ENCODE measurements around the gene MVB12A.

The MVB12A gene

DNA sequence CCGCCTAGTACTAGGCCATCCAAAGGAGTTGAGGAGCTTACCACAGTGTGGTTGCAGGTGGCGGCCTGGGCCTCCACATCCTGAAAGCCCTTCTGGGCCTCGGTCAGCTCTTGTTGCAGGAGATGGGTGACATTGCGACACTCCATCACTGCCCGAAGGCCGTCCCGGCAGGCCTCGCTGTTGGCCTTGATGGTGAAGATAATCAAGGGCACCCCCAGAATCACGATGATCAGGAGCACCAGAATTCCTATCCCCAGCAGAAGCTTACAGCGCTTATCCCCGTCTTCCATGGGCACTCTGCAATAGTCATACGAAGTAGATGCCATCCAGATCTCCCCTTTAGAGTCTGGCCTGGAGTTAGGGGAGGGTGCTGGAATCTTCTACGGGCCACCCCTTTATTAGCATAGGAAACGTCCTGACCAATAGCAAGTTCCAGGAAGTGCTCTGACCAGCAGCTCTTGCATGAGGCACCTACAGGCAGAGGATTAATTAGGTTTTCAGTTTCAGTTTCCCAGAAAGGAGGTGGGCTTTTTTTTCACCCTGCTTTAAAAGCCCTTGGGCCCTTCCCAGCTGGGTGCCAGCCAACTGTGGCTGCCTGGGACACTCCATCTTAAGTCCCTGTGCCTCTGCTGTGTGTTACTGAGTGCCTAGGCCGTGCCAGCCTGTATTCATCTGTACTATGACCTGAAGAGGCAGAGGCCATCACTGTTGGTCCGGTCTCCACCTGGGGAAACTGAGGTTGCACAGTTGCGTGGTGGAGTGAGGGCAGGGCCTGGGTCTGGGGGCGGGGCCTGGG is 14.4 kb upstream of the MVB12A start, which contains the start of gene BST2:
Gene BST2, minus strand, starts transcription at position 381 of the 796 bp plus-strand sequence. Its CDS starts 55 bp downstream, at position 326.
- DNase-seq, result peak; percentile 82

DNA sequence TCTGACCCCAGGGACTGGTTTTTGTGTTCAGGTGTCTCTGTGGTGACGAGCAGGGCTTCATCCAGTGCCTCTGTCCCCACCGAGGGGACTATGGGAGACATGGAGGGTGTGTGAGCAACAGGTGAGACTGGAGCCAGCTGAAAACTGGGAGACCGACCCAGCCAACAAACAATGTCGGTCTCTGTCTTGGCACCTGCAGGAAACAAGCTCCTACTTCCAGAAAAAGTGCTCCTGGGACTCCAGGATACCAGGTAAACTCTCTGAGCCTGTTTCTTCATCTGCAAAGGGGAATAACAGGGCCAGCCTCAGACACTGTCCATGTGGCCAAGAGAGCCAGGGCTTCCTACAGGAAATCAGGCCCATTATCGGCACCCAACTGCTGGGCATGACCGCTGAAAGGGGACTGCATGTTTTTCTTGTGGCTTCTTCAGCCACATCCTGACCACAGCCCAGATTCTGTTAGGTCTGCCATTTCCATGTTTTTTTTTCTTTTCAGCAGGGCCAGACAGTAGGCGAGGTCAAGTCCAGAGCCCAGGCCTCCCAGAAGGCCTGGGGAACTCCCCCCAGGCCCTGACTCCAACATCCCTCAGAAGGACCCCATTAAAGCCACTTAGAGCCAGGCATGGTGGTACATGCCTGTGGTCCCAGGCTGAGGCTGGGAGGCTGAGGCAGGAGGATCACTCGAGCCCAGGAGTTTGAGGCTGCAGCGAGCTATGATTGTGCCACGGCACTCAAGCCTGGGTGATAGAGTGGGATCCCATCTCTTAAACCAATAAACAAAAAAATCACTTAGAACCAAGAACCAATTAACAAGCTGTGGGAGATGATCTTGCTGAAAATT is 13.6 kb upstream of the MVB12A start:
- peak; percentile 30 for DNase-seq

DNA sequence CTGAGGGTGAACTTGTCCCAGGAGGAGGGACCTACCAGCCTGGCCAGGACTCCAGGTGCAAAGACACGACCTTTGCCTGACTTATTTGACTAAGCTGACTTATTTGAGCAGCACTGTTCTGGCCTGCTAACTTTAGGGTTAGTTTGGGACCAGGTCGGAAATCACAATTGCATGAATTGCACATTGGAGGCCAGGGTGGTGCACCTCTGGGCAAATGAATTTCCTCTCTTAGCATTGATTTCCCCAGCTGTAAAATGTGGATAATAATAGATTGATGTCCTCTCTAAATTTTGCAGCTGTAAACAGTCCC is 13.0 kb upstream of the MVB12A start:
- DNase-seq, result no peak

DNA sequence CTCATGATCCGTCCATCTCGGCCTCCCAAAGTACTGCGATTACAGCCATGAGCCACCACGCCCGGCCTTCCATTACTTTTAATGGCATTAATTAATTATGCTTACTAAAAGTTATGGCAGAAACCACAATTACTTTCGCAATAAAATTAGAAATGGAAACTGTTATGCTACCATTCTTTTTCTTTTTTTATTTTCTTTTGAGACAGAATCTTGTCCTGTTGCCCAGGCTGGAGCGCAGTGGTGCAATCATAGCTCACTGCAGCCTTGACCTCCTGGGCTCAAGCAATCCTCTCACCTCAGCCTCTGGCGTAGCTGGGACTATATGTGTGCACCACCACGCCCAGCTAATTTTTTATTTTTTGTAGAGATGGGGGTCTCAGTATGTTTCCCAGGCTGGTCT is 9.9 kb upstream of the MVB12A start:
- DNase-seq, result no peak

DNA sequence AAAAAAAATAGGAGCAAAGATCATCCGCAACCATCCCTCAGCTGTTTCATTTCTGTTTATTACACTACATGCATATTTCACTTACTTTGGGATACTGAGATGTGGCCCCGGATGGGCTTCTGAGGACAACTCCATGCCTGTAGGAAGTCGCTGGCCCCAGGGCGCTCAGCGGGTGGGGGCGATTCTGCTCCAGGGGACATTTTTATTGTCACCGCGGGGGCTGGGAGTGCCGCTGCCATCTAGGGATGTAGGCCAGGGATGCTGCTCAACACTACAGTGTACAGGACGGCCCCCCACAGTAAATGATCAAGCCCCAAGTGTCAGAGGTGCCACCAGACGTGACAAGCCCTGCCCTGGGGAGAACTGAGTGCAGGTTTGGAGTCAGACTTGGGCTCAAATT is 8.0 kb upstream of the MVB12A start:
- DNase-seq, result no peak

DNA sequence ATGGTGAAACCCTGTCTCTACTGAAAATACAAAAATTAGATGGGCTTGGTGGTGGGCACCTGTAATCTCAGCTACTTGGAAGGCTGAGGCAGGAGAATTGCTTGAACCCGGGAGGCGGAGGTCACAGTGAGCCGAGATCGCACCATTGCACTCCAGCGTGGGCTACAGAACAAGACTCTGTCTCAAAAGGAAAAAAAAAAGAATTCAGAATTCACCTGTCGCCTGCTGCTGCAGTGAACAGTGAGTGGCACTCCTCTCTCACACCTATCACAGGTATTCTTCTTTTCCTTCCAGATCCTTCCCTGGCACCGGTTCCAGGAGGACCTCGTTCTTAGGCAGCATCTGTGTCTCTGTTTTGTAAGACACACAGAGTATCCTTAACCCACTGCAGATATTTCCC is 5.8 kb upstream of the MVB12A start:
- no peak for DNase-seq

DNA sequence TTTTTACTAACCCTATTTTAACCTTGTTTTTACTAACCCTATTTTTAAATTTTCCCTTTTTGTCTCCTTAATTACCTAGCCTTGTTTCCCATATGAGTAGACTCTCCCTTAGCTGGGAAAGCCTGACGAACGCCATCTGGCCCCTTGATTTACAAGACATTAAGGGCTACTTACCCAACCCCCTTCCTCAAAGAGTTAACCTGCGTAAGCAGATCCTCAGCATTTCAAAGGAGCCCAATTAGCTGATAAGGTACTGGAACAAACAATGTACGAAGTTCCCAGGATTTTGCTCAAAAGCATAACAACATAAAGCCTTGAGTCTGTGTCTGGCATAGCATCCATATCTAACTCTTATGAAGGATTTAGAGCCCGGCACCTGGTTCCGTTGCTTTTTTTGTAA is 4.7 kb upstream of the MVB12A start:
- DNase-seq, result no peak

DNA sequence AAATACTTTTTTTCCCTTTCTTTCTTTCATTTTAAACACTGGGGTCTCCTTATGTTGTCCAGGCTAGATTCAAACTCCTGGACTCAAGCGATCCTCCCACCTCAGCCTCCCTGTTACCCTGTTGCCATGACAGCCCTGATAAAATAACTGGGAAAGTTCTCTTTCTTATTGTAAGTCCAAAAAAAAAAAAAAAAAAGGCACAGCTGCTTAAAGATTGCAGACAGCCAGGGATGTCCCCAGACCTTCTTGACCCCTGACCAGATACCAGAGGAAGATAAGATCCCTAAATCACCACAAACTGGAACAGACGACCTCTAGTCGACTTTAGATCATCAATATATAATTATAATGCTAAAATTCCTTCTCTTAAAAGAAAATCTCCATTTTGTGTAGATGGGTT is 1.1 kb upstream of the MVB12A start:
- no peak for DNase-seq

DNA sequence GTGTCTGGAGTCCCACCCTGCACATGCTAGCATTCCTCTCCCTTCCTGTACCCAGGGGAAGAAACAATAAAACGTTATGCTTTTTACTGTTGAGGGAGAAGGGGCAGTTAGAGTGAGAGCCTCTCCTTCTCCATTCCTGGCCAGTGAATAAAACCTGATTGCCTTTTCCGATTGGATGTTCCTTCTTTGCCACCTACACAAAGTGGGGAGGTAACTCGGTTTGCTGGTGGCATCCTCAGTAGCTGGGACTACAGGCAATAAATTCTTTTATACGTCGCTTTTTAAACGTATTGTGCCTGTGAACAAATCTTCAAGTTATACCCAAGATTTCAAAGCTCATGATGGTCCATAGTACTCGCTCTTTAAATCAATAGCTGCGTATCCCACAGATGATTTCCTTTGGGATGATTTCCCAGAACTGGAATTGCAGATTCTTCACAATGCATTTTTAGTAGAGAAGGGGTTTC is 660 bp upstream of the MVB12A start:
- DNase-seq, result no peak

DNA sequence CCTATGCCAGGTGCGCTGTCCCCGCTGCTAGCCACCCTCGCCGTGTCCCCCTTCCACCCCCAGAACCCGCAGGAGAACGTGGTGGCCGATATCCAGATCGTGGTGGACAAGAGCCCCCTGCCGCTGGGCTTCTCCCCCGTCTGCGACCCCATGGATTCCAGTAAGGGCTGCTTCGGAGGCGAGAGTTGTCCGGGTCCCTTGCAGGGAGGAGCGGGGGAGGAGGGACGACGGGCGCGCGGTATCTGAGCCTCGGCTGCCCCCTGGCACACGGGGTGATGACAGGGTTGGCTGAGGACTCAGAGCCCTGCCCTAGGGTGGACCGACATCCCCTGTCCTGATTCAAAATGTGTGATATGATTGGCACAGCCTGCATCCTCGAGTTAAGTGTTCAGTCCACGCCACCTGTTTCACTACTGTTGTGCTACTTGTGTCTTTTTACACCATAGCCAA is 653 bp downstream of the MVB12A start:
- peak; percentile 32 for DNase-seq

DNA sequence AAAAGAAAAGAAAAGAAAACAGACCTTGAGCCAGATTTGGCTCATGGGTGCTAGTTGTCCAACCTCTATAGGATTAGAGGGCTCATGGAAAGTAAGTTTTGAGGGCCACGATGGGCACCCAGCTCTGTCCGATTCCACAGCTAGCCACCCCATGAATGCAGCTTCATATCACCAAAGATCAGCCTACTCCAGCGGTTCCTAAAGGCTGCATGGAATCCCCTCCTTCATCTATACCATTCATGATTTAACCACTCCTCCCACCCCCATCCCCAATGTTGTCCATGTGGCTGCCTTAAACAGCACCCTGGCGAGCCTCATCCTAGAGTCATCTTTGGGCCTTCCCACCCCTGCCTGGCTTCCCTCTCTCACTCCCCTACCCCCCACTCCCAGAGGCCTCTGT is 2.1 kb downstream of the MVB12A start:
- DNase-seq, result no peak

DNA sequence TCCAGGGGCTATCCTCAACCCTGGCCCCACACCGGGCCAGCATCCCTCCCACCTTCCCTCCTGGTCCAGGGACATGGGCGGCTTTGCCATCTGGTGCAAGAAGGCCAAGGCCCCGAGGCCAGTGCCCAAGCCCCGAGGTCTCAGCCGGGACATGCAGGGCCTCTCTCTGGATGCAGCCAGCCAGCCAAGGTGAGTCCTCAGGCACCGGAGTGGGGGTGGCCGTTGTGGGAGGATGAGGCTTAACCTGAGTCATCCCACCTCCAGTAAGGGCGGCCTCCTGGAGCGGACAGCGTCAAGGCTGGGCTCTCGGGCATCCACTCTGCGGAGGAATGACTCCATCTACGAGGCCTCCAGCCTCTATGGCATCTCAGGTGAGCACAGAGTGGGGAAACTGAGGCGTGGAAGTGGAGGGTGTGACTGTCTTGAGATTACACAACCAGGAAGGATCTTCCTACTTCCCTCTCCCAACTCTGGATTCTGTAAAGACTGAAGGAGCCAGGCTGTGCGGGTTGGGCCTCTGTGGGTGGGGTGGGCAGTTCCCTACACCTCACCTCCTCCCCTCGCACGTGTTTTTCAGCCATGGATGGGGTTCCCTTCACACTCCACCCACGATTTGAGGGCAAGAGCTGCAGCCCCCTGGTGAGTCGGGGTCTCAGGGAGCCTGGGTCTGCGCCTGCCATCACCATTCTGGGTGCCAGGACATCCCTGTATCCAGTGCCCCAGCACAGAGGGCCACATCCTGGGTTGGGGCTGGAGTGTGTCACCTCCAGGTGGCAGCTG is 3.8 kb downstream of the MVB12A start:
- DNase-seq, result no peak

DNA sequence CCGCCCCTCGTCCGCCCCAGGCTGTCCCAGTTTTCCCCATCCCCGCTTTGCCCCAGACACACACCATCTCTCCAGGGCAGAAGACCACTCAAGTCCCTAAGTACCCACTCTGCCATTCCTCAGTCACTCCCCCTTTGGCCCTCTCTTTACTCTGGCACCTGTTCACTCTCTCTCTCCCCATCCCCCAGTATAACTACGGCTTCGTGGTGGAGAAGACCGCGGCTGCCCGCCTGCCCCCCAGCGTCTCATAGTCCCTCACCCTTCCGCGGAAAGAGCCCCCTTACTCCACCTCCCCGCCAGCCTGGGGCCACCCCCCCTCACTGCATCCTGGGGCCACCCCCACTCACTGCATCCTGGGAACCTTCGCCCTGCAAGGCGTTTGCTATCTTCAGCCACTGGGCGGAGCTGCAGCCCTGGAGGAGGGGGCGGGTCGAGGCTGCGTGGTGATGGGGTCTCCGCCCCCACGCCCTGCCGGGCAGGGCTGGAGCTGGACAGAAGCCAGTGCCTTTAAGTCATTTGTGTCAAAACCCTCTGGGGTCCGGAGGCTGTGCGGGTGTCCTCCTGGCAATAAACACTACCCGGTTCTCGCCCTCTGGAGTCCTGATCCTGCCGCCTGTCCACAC is 5.0 kb downstream of the MVB12A start:
- peak; percentile 29 for DNase-seq

DNA sequence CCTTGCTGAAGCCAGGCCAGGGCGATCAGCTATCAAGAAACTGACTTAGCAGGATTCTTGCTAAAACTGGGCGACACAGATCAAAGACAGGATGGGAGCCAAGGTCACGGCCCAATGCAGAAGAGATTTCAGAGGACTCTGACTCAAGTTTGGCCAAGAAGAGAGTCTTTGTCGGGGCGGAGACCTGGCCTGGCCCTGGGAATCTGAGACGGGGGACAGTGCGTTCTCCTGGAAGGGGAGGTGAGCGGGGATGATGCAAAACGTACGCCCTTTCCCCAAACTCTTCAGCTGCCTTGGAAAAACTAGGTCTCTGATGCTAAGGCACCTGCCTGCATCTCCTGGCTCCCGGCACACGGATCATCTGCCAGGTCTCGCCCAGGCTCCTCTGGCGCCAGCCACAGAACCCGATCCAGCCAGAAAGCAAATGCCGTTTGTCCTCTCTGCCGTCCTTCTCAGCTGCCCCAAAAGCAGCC is 9.8 kb downstream of the MVB12A start:
- no peak for DNase-seq

DNA sequence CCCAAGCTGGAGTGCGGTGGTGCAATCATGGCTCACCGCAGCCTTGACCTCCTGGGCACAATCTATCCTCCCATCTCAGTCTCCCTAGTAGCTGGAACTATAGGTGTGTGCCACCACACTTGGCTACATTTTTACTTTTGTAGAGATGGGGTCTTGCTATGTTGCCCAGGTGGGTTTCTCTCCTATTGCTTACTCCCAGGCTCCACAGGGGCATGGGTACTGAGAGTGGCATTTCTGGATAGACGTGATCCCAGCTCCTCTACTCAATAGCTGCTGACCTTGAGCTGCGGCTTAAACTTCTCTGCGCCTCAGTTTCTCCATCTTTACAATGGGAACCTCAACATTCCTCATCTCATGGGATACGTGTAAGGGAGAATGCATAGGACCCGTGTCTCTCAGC is 11.6 kb downstream of the MVB12A start:
- DNase-seq, result no peak

DNA sequence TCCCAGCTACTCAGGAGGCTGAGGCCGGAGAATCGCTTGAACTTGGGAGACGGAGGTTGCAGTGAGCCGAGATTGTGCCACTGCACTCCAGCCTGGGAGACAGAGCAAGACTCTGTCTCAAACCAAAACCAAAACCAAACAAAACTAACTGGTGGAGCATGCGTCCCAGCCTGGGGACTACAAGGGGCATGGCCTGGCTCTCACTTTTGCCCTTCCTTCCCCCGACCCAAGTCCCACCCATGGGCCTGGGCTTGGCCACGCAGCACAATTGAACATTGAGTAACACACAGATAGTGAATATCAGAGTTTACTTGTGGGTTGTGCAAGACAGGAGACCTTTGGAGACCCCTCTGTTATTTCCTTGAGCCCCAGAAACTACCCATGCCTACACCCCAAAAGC is 15.4 kb downstream of the MVB12A start:
- no peak for DNase-seq

DNA sequence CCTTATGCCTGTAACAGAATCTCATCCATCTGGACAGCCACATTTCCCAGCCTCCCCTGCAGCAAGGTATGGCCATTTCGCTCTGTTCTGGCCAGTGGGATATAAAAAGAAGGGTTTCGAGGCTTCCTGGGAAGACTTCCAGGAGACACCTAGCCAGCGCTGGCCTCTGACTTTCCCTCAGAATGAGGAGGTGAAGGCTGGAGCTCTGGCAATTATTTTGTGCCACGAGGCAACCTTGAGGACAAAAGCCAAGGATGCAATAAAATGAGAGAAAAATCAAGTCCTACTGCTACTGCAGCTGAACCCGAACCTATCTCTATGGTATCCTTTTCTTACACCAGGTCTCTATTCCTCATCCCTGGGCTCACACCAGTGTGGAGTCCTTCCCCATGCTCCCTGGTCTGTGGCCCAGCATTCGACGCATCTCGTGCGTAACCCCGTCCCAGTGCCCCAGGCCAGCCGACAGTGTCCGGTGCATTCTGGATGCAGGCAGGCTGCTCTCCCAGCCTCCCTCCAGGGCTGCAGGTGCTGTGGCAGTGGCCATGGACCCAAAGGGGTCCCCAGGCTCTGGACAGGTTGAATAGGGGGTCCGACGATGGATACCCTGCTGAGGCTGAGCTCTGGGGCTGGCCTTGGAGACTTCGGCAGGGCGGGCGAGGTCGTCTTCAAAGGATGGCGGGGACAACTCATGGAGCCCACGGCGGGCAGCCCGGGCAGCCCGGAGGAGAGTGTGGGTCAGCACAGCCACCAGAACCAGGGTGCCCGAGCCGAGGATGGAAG is 16.4 kb downstream of the MVB12A start:
- DNase-seq, result no peak

DNA sequence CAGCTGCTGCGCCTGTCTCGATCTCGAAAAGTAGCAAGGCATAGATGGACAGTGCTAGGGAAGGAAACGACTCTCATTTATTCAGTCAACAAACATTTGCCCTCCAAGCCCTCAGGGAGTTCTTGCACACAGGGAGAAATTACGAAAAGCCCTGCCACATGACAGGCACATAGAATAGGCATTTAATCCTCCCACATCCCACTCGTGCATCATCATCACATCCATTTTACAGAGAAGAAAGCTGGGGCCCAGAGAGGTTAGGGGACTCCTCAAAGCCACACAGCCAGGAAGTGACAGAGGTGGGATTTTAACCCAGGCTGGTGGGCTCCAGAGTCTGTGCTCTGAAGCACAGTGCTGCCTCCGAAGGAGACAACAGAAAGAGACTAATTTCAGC is 17.0 kb downstream of the MVB12A start:
- DNase-seq, result no peak

DNA sequence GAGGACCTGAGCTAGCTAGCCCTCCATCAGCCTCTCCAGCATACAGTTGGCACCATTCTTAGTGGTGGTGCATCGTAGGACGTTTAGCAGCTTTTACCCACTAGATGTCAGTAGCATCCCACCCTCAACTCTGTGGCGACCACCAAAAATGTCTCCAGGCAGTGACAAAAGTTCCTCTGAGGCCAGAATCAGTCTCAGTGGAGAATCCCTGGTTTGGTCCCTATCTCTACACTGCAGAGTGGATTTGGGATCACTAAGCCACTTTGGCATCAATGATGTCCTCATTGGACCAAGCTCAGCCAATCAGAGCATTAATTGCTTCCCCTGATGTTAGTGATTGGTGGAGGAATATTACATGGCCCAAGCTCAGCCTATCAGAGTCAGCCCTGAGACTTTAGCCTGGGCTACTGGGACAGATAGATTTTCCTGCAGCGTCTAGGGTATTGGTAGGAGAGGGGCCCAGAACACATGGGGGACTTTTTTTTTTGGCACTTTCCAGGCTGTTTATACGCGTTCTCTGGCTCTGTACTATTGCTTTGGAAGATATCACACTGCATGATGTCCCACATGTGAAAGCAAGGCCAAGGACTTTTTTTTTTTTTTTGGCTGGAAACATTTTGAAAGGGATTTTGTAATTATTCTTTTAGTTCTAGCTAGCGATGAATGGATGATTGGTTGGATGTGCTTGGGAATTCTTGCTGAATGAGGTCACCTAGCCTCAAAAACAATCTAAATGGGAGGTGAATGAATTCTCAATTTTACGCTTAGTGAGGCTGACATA is 21.6 kb downstream of the MVB12A start:
- DNase-seq, result peak; percentile 24

DNA sequence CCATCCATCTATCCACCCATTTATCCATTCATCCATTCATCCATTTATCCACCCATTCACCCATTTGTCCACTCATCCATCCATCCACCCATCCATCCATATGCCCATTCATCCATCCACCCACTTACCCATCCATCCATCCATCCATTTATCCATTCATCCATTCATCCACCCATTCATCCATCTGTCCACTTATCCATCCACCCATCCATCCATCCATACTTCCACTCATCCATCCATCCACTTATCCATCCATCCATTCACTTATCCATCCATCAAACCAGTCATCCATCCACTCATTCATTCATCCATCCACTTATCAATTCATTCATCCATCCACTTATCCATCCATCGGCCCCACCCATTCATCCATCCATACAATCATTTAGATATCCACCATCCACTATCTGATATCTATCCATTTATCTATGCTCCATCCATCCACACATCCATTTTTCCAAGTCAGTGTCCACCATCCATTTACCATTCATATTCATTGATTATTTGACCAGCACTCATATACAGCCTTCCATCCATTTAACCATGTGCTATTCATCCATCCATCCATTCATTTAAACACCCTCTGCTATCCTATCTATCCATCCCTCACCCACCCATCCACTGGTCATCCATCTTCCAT is 25.8 kb downstream of the MVB12A start:
- DNase-seq, result no peak

DNA sequence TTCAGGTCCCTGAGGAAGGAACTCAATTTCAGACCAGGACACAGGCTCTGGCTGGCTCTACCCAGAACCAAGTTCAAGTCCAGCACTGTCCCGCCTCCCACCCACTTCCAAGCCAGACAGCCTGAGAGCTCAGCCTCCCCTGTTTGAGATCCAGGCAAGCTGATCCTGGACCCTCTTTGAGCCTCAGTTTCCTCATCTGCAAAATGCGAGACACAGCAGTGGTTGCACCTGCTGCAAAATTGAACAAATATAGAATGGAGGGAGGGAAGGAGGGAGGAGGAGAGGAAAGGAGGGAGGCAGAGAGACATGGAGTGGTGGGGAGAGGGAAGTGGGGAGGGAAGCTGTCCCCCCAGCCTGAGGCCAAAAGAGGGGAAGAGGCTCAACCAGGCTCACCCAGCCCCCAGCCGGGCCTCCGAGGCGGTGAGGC is 27.9 kb downstream of the MVB12A start:
- no peak for DNase-seq

All from CD4-positive, alpha-beta T cell treated with Interleukin-10 for 1 hour (primary cell).